Midbrain (tissue), 1 donor: ENCODE data around the gene KRTAP12-2.

Experiments used
- DNase-seq: peaks from one replicate; lab custom pipeline; 2025; lab: John Stamatoyannopoulos, UW

Gene KRTAP12-2

DNA sequence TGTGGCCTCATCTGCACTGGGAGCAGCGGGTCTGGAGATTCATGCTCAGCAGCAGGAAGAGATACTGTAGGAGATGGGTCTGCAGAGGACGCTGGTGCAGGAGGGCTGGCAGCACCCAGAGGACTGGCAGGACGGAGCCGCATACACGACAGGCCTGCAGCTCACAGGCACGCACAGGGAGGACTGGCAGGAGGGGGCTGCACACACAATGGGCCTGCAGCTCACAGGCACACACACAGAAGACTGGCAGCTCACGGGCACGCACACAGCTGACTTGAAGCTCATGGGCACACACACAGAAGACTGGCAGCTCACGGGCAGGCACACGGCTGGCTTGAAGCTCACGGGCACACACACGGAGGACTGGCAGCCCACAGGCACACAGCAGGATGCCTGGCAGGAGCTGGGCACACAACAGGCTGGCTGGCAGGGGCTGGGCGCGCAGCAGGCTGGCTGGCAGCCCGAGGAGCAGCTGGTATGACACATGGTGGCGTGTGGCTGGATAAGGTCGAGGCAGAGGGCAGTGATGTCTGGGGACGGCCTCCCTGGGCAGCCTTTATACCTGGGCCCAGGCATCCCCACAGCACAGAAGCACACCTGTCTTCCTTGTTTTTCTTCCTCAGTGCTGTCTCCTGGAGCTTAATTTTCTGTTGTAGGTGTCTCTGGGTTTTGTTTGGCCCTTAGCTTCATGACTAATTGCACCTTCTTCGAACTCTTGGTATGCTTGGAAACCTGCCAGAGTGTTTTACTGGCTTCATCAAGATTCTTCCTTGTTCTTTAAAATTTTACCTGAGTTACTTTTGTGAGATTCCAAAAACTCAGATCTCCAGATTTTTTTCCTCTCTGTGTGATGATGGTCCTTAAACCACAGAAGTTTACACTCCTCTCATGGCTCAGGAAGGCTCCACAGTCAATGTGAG, at the start of gene KRTAP12-2:
Gene KRTAP12-2 (minus strand): TSS at position 527 of the 920 bp plus-strand sequence. CDS start 41 bp downstream, at position 486.
- DNase-seq = no peak

GRCh38 chr21:44714905-44715304, 48.2 kb upstream of the KRTAP12-2 start:
- DNase-seq = no peak

DNA sequence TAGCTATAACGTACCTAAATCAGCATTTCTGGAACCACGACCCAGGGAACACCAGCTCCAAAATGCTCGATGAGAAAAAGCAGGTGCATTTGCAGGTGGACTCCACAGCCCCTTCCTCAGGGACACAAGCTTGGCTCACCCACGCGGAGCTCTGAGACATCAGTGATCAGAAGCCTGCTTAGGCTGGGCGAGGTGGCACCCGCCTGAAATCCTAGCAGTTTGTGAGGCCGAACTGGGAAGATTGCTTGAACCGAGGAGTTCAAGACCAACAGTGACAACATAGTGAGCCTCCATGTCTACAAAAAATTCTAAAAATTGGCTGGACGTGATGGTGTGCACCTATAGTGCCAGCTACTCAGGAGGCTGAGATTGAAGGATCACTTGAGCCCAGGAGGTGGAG, 47.1 kb upstream of the KRTAP12-2 start:
- no peak for DNase-seq

GRCh38 chr21:44713130-44713529, 46.4 kb upstream of the KRTAP12-2 start:
- no peak for DNase-seq

GRCh38 chr21:44712203-44713028, 45.7 kb upstream of the KRTAP12-2 start:
- DNase-seq = no peak

DNA sequence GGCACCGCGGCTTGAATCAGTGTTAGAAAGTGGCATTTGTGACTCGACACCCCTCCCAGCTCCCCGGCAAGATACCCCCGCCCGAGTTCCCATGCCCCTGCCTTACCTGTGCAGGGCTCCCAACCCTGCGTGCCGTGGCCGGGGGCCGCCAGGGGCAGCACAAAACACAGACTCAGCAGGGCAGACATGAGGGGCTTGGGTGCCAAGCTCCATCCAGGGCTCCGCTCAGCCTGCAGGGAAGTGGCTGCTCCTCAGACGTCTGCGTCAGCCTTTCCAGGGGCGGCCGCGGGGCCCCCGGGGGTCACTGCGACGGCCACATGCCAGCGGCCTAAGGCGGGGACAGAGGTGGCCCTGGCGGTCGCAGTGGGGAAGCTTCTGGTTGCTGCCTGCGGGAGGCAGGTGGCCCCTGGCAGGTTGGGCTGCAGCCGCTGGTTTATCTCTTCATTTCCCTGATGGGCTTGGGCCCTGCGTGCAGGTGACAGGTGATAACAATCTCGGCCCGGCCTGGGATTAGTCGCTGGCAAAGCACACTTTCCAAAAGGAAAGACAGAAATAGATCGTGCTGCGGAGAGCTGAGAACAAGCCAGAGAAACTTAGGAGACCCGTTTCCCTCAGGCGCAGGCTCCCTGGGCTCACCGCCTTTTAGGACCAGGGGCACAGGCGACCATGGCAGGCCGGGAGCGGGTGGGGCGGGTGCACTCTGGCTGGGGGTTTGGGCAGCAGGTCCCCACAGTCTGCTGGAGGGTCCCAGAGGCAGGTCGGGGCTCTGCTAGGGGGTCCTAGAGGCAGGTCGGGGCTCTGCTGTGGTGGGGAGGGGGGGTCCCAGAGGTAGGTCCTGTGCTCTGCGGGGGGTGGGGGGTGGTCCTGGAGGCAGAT, 44.8 kb upstream of the KRTAP12-2 start, which contains the start of gene TSPEAR:
Gene TSPEAR (minus strand): TSS at position 246 of the 876 bp plus-strand sequence. CDS start 58 bp downstream, at position 188.
- DNase-seq = no peak

DNA sequence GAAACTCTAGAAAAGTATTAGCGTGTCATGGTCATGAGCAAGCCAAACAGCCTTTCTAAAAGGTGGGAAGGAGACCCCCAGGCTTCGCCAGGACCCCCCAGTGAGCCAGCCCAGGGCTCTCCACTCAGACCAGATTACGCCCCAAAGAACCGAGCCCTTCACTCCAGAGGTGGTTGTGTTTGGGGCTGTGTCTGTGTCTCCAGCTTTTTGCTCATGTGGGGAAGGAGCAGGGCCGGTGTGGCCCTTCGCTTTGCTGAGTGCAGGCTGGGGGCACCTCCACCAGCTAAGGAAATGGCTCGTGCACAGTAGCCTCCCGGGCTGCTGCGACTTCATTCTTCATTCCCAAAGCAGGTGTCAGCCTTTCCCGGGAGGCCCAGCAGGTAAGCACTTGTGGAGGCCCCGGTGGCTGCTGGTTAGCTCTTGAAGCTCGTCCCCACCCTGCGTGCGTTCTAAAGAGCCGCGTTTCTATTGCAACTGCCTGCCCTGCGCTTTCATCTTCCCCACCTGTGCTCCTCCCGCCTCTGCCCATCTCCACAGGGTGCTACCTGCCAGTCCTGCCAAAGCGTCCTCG, 44.1 kb upstream of the KRTAP12-2 start:
- DNase-seq = no peak

- no peak for DNase-seq
These were observed 43.6 kb upstream of the KRTAP12-2 start for GRCh38 chr21:44710294-44710665.

DNA sequence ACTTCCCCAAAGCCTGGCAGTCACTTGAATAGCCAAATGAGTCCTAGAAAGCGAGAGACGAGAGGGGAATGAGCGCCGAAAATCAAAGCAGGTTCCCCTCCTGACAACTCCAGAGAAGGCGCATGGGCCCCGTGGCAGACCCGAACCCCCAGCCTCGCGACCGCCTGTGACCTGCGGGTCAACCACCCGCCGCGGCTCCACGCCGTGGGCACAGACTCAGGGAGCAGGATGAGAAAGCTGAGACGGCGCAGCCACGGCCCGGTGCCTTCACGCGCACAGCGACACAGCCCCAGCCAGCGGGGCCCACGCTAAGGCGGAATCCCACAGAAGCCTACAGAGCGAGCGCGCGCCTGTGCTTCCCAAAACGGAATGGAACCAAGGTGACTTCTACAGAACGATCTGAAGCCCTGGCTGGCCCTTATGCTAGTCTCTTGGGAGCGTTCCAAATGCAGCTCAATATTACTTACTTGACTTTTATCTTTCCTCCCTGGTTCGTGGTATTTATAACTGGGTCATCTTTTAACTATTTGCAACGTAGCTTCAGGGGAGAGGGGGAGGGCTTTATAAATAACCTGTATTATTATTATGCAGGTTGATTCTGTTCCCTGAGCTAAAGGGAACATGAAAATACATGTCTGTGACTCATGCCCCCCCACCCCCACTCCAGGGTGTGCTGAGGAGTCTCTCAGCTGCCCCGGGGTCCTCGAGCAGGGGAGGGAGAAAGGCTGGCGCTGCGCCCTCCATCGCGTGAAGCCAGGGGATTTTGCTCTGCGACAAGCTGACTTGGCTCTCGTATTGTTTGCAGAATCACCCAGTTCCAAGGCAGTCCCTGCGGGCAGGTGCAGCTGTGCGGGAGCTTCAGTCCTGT, 42.9 kb upstream of the KRTAP12-2 start:
- DNase-seq = no peak

DNA sequence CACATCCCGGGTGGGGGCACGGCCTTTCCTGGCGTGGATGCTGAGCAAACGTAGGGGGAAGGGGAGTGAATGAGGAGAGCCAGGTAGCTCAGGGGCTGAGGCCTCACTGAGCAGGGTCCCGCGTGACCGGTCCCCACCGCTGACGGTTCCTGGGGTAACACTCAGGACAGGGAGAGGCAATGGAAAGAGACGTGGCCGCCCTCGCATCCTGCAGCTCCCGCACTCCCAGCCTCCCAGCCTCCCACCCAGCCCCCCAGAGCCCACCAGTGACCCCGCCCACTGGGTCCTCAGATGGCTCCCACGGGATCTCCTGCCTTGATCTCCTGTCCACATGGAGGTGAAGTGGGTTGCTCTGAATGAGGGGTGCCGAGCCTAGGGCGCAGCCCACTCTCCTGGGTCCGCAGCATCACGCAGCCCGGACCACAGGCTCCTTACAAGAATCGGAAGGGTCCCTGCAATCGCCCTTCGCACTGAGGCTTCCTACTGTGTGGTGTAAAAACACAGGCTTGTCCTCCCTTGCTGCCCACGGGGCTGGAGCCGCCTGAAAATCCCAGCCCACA, 42.2 kb upstream of the KRTAP12-2 start:
- no peak for DNase-seq

GRCh38 chr21:44708213-44708865, 41.6 kb upstream of the KRTAP12-2 start:
- DNase-seq = no peak

DNA sequence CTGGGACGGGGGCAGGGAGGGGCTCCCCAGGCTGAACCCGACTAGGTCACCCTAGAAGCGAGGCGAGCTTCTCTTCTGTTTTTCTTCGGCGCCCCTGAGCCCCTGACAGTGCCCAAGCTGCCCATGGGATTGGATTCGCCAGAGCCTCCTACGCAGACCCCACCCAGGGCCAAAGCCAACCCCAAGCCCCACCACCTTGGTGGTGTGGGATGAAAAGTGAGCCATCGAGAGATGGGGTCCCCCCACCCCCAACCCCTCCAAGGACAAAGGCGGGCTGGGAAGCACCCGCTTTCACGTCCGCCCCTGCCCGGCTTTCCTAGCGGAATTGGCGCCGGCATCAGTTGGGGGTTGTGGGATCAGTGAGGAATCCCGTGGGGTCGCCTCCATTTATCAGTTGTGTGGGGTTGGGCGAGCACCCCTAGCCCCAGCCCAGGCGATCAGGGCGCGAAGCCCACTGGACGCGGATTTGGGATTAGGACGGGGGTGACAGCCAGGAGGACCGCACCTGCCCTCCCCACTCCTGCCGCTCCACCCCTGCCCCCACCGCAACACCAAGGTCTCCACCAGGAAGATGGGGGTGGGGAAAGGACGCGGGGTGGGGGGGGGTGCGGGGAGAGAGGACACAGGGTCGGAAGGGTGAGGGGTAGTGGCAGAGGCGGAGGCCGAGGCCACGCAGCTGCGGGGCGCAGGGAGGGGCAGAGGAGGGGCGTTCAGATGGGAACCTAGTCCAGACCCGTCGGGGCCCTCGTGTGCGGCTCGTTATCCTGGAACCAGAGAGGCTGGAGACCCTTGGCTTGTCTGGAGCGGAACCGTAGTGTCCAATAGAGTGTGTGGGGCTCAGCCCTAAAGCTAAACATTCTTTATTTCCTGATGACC, 40.2 kb upstream of the KRTAP12-2 start:
- no peak for DNase-seq

- no peak for DNase-seq
These were observed 39.4 kb upstream of the KRTAP12-2 start for GRCh38 chr21:44706026-44706705.

DNA sequence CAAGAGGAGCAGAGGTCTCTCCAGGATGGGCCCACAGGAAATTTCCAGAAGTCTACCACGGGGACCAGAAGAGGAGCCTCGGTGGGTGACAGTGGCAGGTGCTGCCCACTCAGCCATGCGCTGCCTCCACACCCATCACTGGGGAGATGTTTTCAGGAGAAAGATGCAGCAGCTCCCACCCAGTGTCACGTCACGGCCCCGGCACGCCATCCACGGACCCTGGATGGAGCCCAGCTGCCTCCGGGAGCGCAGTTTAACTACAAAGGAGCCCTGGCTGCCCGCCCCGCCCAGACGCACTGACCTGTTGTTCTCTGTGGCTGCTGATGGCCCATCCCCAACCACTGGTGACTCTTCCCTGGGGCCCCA, 37.9 kb upstream of the KRTAP12-2 start:
- DNase-seq = no peak

- no peak for DNase-seq
These were observed 37.3 kb upstream of the KRTAP12-2 start for GRCh38 chr21:44703731-44704635.

DNA sequence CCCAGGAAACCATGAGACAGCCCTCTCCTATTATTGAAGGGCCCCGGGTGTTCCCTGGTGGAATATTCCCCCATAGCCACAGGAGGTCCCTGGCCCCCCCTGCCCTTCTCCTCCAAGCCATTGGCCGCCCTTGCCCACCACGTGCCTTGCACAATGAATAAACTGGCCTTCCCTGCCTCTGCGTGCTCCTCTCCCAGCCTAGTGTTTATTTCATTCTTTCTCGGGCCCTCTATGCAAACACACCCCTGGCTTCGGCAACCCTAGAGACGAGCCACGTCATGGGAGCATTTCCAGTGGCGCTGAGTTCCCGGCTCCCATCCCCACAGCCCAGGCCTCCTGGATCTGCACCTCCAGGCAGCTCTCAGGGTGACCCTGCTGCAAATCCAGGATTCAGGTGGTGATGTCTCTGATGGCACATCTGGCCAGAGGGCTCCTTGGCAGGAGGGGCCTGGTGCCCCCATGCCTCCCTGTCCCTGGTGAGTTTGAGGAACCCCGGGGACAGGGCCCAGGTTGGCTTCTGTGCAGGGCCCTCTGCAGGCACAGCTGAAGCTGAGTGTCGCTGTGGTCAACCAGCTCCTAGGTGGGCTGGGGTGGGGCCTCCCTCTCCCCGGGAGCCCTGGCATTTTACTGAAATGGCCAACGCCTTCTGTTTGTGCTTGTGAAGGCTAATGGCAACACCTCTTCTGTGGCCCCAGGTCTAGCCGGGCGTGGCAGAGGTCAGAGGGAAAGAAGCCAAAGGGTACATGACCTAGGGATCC, 36.4 kb upstream of the KRTAP12-2 start:
- DNase-seq = no peak
